ENCODE data around the gene TENT5C. TPM values are rescaled to one million over a fixed set of nuclear protein-coding genes. Genes with fewer than 3 reads are reported as not detected.

The TENT5C gene
- total and polyA plus RNA-seq, 9 of the 15 experiments (the other 6 are each of a cell fraction or from before 2014, with no cell fraction given), result 1.8 to 7.7 (median 4.0) TPM

- no peak for TF ChIP-seq ZSCAN32 (CRISPR knock-in tag; IDR thresholded peaks at IDR 0.05)
- TF ChIP-seq, protein P1, sequence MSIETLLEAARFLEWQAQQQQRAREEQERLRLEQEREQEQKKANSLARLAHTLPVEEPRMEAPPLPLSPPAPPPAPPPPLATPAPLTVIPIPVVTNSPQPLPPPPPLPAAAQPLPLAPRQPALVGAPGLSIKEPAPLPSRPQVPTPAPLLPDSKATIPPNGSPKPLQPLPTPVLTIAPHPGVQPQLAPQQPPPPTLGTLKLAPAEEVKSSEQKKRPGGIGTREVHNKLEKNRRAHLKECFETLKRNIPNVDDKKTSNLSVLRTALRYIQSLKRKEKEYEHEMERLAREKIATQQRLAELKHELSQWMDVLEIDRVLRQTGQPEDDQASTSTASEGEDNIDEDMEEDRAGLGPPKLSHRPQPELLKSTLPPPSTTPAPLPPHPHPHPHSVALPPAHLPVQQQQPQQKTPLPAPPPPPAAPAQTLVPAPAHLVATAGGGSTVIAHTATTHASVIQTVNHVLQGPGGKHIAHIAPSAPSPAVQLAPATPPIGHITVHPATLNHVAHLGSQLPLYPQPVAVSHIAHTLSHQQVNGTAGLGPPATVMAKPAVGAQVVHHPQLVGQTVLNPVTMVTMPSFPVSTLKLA (conservative IDR thresholded peaks at IDR 0.05), result peak; percentile 81 to 84
- TF ChIP-seq HDGF (IDR thresholded peaks at IDR 0.05), result 0 out of 2 replicates have a peak, but pooled peaks have one; percentile 17
- TF ChIP-seq SOX6 (IDR thresholded peaks at IDR 0.05), result peak; percentile 83
- peak; percentile 88 for TF ChIP-seq ZFP36 (IDR thresholded peaks at IDR 0.05; ENCODE audit: low read depth, low read length, partially characterized antibody)
- TF ChIP-seq ZFP30 (CRISPR knock-in tag; IDR thresholded peaks at IDR 0.05; ENCODE audit: borderline replicate concordance), result no peak
- no peak for TF ChIP-seq SUPT5H (IDR thresholded peaks at IDR 0.05)
- no peak for TF ChIP-seq HNRNPL (IDR thresholded peaks at IDR 0.05; ENCODE audit: low read depth, low read length)
- TF ChIP-seq ZC3H8 (IDR thresholded peaks at IDR 0.05), result no peak
- TF ChIP-seq, protein P2, sequence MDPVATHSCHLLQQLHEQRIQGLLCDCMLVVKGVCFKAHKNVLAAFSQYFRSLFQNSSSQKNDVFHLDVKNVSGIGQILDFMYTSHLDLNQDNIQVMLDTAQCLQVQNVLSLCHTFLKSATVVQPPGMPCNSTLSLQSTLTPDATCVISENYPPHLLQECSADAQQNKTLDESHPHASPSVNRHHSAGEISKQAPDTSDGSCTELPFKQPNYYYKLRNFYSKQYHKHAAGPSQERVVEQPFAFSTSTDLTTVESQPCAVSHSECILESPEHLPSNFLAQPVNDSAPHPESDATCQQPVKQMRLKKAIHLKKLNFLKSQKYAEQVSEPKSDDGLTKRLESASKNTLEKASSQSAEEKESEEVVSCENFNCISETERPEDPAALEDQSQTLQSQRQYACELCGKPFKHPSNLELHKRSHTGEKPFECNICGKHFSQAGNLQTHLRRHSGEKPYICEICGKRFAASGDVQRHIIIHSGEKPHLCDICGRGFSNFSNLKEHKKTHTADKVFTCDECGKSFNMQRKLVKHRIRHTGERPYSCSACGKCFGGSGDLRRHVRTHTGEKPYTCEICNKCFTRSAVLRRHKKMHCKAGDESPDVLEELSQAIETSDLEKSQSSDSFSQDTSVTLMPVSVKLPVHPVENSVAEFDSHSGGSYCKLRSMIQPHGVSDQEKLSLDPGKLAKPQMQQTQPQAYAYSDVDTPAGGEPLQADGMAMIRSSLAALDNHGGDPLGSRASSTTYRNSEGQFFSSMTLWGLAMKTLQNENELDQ (CRISPR knock-in tag; IDR thresholded peaks at IDR 0.05; ENCODE audit: borderline replicate concordance), result no peak
- TF ChIP-seq, protein P3, sequence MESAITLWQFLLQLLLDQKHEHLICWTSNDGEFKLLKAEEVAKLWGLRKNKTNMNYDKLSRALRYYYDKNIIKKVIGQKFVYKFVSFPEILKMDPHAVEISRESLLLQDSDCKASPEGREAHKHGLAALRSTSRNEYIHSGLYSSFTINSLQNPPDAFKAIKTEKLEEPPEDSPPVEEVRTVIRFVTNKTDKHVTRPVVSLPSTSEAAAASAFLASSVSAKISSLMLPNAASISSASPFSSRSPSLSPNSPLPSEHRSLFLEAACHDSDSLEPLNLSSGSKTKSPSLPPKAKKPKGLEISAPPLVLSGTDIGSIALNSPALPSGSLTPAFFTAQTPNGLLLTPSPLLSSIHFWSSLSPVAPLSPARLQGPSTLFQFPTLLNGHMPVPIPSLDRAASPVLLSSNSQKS (CRISPR knock-in tag; IDR thresholded peaks at IDR 0.05), result no peak
- TF ChIP-seq L3MBTL2 (IDR thresholded peaks at IDR 0.05), result peak; percentile 40; the same call in 1 of the 2 replicates
- peak; percentile 80 for TF ChIP-seq SMAD4 (CRISPR knock-in tag; conservative IDR thresholded peaks at IDR 0.05)
- no peak for TF ChIP-seq CSDE1 (IDR thresholded peaks at IDR 0.05)
- TF ChIP-seq, protein P4, sequence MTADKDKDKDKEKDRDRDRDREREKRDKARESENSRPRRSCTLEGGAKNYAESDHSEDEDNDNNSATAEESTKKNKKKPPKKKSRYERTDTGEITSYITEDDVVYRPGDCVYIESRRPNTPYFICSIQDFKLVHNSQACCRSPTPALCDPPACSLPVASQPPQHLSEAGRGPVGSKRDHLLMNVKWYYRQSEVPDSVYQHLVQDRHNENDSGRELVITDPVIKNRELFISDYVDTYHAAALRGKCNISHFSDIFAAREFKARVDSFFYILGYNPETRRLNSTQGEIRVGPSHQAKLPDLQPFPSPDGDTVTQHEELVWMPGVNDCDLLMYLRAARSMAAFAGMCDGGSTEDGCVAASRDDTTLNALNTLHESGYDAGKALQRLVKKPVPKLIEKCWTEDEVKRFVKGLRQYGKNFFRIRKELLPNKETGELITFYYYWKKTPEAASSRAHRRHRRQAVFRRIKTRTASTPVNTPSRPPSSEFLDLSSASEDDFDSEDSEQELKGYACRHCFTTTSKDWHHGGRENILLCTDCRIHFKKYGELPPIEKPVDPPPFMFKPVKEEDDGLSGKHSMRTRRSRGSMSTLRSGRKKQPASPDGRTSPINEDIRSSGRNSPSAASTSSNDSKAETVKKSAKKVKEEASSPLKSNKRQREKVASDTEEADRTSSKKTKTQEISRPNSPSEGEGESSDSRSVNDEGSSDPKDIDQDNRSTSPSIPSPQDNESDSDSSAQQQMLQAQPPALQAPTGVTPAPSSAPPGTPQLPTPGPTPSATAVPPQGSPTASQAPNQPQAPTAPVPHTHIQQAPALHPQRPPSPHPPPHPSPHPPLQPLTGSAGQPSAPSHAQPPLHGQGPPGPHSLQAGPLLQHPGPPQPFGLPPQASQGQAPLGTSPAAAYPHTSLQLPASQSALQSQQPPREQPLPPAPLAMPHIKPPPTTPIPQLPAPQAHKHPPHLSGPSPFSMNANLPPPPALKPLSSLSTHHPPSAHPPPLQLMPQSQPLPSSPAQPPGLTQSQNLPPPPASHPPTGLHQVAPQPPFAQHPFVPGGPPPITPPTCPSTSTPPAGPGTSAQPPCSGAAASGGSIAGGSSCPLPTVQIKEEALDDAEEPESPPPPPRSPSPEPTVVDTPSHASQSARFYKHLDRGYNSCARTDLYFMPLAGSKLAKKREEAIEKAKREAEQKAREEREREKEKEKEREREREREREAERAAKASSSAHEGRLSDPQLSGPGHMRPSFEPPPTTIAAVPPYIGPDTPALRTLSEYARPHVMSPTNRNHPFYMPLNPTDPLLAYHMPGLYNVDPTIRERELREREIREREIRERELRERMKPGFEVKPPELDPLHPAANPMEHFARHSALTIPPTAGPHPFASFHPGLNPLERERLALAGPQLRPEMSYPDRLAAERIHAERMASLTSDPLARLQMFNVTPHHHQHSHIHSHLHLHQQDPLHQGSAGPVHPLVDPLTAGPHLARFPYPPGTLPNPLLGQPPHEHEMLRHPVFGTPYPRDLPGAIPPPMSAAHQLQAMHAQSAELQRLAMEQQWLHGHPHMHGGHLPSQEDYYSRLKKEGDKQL (CRISPR knock-in tag; IDR thresholded peaks at IDR 0.05; ENCODE audit: borderline replicate concordance), result no peak
- TF ChIP-seq ZNF280B (CRISPR knock-in tag; IDR thresholded peaks at IDR 0.05), result no peak
Measured at GRCh38 chr1:117671781-117672501, 66.1 kb downstream of the TENT5C start (continued).

All from K562 (cell line).